IMR-90 (cell line): Measurements from ENCODE around the gene C8B. TPM values are rescaled to one million over a fixed set of nuclear protein-coding genes. Genes with fewer than 3 reads are reported as not detected.

Source experiments
- ATAC-seq: fragments of 200-7000 bp; cut with Tn5 transposase; 2 replicates; pipeline ENCODE4 v1.9.1; 2020; ENCODE audit warnings: low read depth, mild to moderate bottlenecking, moderate library complexity
- BruUV-seq: library from RNA; stranded (reverse); fragments of 400-500 nt; replicated peaks from 2 replicates; lab custom pipeline; 2021; lab: Mats Ljungman, UMichigan
- CTCF ChIA-PET: fragments of 300-600 bp; formaldehyde crosslinking; extraction: SDS; loops from one replicate; lab custom pipeline; 2021; ENCODE audit warnings: antibody characterized with exemption; lab: Yijun Ruan, JAX
- POLR2A ChIA-PET: fragments of 300-600 bp; sonication (Branson Sonifier 250); formaldehyde crosslinking; loops from one replicate; lab custom pipeline; 2022; ENCODE audit warnings: antibody characterized with exemption; ENCODE audit not compliant: unreplicated experiment; lab: Charles Lee
- DNase-seq: peaks from one replicate; pipeline ENCODE4 v3.0.0; 2013
- H2AFZ ChIP-seq: replicated peaks from 2 replicates; pipeline ENCODE3; 2013; ENCODE audit warnings: low read length, mild to moderate bottlenecking; ENCODE audit not compliant: poor library complexity
- H2AK5ac ChIP-seq: 2 replicates; pipeline ENCODE4 v1.6.1; 2013; ENCODE audit warnings: low read depth, low read length, inconsistent platforms
- H2AK9ac ChIP-seq: replicated peaks from 2 replicates; pipeline ENCODE3; 2013; ENCODE audit warnings: mild to moderate bottlenecking, low read depth, low read length, moderate library complexity; ENCODE audit not compliant: poor library complexity
- H2BK120ac ChIP-seq: 2 replicates; pipeline ENCODE4 v1.6.1; 2013; ENCODE audit warnings: low read depth, low read length, inconsistent platforms
- H2BK15ac ChIP-seq: 3 replicates; pipeline ENCODE4 v1.6.1; 2013; ENCODE audit warnings: low read depth, low read length, inconsistent platforms
- H2BK20ac ChIP-seq: 2 replicates; pipeline ENCODE4 v1.6.1; 2013; ENCODE audit warnings: low read depth, mild to moderate bottlenecking, inconsistent platforms, low read length, moderate library complexity
- H2BK5ac ChIP-seq: 2 replicates; pipeline ENCODE4 v1.6.1; 2013; ENCODE audit warnings: mild to moderate bottlenecking, low read depth, low read length, inconsistent platforms; ENCODE audit not compliant: poor library complexity, severe bottlenecking
- H3K14ac ChIP-seq: replicated peaks from 2 replicates; pipeline ENCODE4 v1.6.1; 2013; ENCODE audit warnings: low read depth, low read length, inconsistent platforms
- H3K18ac ChIP-seq: 2 replicates; pipeline ENCODE4 v1.6.1; 2013; ENCODE audit warnings: low read depth, low read length, control low read depth
- H3K23ac ChIP-seq: 2 replicates; pipeline ENCODE4 v1.6.1; 2013; ENCODE audit warnings: low read depth, low read length, inconsistent platforms
- H3K27ac ChIP-seq: 2 replicates; pipeline ENCODE4 v1.5.1; 2013; ENCODE audit warnings: mild to moderate bottlenecking, control low read depth, low read length; ENCODE audit not compliant: insufficient read depth
- H3K27me3 ChIP-seq: 2 replicates; pipeline ENCODE4 v1.6.1; 2013; ENCODE audit warnings: low read length; ENCODE audit not compliant: control insufficient read depth, insufficient read depth
- H3K36me3 ChIP-seq: 2 replicates; pipeline ENCODE4 v1.6.1; 2013; ENCODE audit warnings: low read length, mixed read lengths; ENCODE audit not compliant: control insufficient read depth, insufficient read depth
- H3K4ac ChIP-seq: 2 replicates; pipeline ENCODE4 v1.6.1; 2013; ENCODE audit warnings: low read depth, low read length, inconsistent platforms
- H3K4me1 ChIP-seq: 2 replicates; pipeline ENCODE4 v1.6.1; 2013; ENCODE audit warnings: low read length, mixed read lengths; ENCODE audit not compliant: control insufficient read depth, insufficient read depth
- H3K4me2 ChIP-seq: 2 replicates; pipeline ENCODE4 v1.6.1; 2013; ENCODE audit warnings: low read depth, mild to moderate bottlenecking, control low read depth, low read length, moderate library complexity
- H3K4me3 ChIP-seq: 2 replicates; pipeline ENCODE4 v1.5.1; 2013; ENCODE audit warnings: low read depth, mild to moderate bottlenecking, control low read depth, low read length, moderate library complexity; ENCODE audit not compliant: insufficient read depth
- H3K56ac ChIP-seq: 2 replicates; pipeline ENCODE4 v1.6.1; 2013; ENCODE audit warnings: low read length, inconsistent platforms; ENCODE audit not compliant: insufficient read depth; ENCODE audit errors: extremely low read depth
- H3K79me1 ChIP-seq, 2 experiments: 2 replicates each; pipeline ENCODE4 v1.6.1; 2013; ENCODE audit warnings: low read length in 2 of 2, inconsistent platforms in 1 of 2, low read depth in 1 of 2
- H3K9ac ChIP-seq: 2 replicates; pipeline ENCODE4 v1.6.1; 2013; ENCODE audit warnings: low read depth, low read length, control low read depth
- H3K9me1 ChIP-seq: 2 replicates; pipeline ENCODE4 v1.6.1; 2013; ENCODE audit warnings: low read length, inconsistent platforms; ENCODE audit not compliant: insufficient read depth
- H3K9me3 ChIP-seq: 2 replicates; pipeline ENCODE4 v1.6.1; 2013; ENCODE audit warnings: low read length; ENCODE audit not compliant: control insufficient read depth, insufficient read depth
- H4K20me1 ChIP-seq: 2 replicates; pipeline ENCODE4 v1.6.1; 2013; ENCODE audit warnings: low read length, inconsistent platforms; ENCODE audit not compliant: insufficient read depth
- H4K5ac ChIP-seq: 2 replicates; pipeline ENCODE4 v1.6.1; 2013; ENCODE audit warnings: mild to moderate bottlenecking, low read depth, low read length, control low read depth
- H4K8ac ChIP-seq, 2 experiments: 2 replicates each; pipeline ENCODE4 v1.6.1; 2013; ENCODE audit warnings: low read depth in 2 of 2, low read length in 2 of 2, control low read depth in 1 of 2, inconsistent platforms in 1 of 2
- H4K91ac ChIP-seq: 2 replicates; pipeline ENCODE4 v1.6.1; 2013; ENCODE audit warnings: low read depth, low read length, inconsistent platforms; ENCODE audit not compliant: insufficient read depth
- BHLHE40 ChIP-seq: fragments of 150-350 bp; IDR thresholded peaks from 2 replicates; pipeline ENCODE4 v1.6.1; 2016; ENCODE audit warnings: mild to moderate bottlenecking, low read depth, low read length
- CEBPB ChIP-seq: IDR thresholded peaks from 2 replicates; pipeline ENCODE4 v1.6.1; 2012; ENCODE audit warnings: low read depth, low read length, improper control_type of control experiment
- CHD1 ChIP-seq: IDR thresholded peaks from 2 replicates; pipeline ENCODE4 v1.6.1; 2012; ENCODE audit warnings: low read depth, low read length, improper control_type of control experiment
- CTCF ChIP-seq: conservative IDR thresholded peaks from 2 replicates; pipeline ENCODE4 v1.5.1; 2012; ENCODE audit warnings: mild to moderate bottlenecking, low read depth, low read length, improper control_type of control experiment
- ELK1 ChIP-seq: fragments of 150-350 bp; IDR thresholded peaks from 2 replicates; pipeline ENCODE4 v1.6.1; 2016; ENCODE audit warnings: low read depth, mild to moderate bottlenecking, low read length, moderate library complexity, borderline replicate concordance
- MAZ ChIP-seq: IDR thresholded peaks from 2 replicates; pipeline ENCODE4 v1.6.1; 2012; ENCODE audit warnings: low read depth, mild to moderate bottlenecking, low read length, improper control_type of control experiment, moderate library complexity, borderline replicate concordance
- MXI1 ChIP-seq: IDR thresholded peaks from 2 replicates; pipeline ENCODE4 v1.6.1; 2012; ENCODE audit warnings: low read depth, mild to moderate bottlenecking, low read length, moderate library complexity, borderline replicate concordance
- NFE2L2 ChIP-seq: fragments of 150-350 bp; IDR thresholded peaks from 2 replicates; pipeline ENCODE4 v1.6.1; 2016; ENCODE audit warnings: low read depth, mild to moderate bottlenecking, low read length
- RAD21 ChIP-seq: IDR thresholded peaks from 2 replicates; pipeline ENCODE4 v1.6.1; 2012; ENCODE audit warnings: low read length, improper control_type of control experiment
- RCOR1 ChIP-seq: IDR thresholded peaks from 2 replicates; pipeline ENCODE4 v1.6.1; 2012; ENCODE audit warnings: mild to moderate bottlenecking, low read length, improper control_type of control experiment; ENCODE audit not compliant: insufficient replicate concordance
- RFX5 ChIP-seq: IDR thresholded peaks from 2 replicates; pipeline ENCODE4 v1.8.0; 2012; ENCODE audit warnings: low read depth, mild to moderate bottlenecking, low read length, moderate library complexity
- SMC3 ChIP-seq: fragments of 150-350 bp; IDR thresholded peaks from 2 replicates; pipeline ENCODE4 v1.6.1; 2016; ENCODE audit warnings: low read depth, mild to moderate bottlenecking, antibody characterized with exemption, low read length, moderate library complexity
- WGBS, 2 experiments: methylation state at CpG; one replicate each; pipeline versions ENCODE4 v1.1.5 to v1.1.7; 2013; ENCODE audit warnings: missing lambda C conversion rate in 2 of 2; ENCODE audit not compliant: insufficient read length in 1 of 2; ENCODE audit errors: extremely low coverage in 2 of 2; 5-methylcytosine and 5-hydroxymethylcytosine counted together
- dilution Hi-C: fragments of 300-500 bp; cut with HindIII; formaldehyde crosslinking; loops from one replicate; pipeline ENCODE4 v1.14.3; 2018; ENCODE audit warnings: low sequenced_read_pairs; ENCODE audit not compliant: unreplicated experiment
- in situ Hi-C: fragments of 300-500 bp; cut with MboI; formaldehyde crosslinking; loops from 3 replicates; pipeline ENCODE4 v1.14.3; 2019; ENCODE audit warnings: low sequenced_read_pairs, inconsistent platforms, mixed read lengths
- intact Hi-C: fragments of 100-400 bp; cut with micrococcal nuclease; formaldehyde crosslinking; loops from 2 replicates; pipeline ENCODE4 v1.10.0; 2022
- polyA plus RNA-seq, 3 experiments: library from polyadenylated mRNA; depleted of rRNA; stranded (reverse); fragments of >200 nt; gene quantifications; 2 replicates each; pipeline ENCODE4 v1.2.3, GENCODE V29; 2012; ENCODE audit warnings: low replicate concordance in 1 of 3
- total RNA-seq: library from RNA; depleted of rRNA; stranded (reverse); fragments of >200 nt; gene quantifications from 2 replicates; pipeline ENCODE4 v1.2.3, GENCODE V29; 2012

C8B gene
- total and polyA plus RNA-seq, 2 of the 4 experiments (the other 2 are of a cell fraction): not detected

GRCh38 chr1:56953386-56953785, 12.4 kb downstream of the C8B start:
- intact Hi-C loops: no loop called here

More at GRCh38 chr1:56953386-56953785, 12.4 kb downstream of the C8B start:
- Histone ChIP-seq H2AFZ (no peak overlapping the region), H3K9me1 (no peaks in the 10 kb centered on the region), H2BK5ac (no peak overlapping the region), H3K23ac (no peak overlapping the region), H3K4ac (no peak overlapping the region), H4K8ac (no peak overlapping the region), H2BK120ac (no peak overlapping the region), H4K91ac (no peak overlapping the region), H3K14ac (no peak overlapping the region), H3K27me3 (peaks cover 3% of the 10 kb centered on the region; the same call in 1 of the 2 replicates), H3K27ac (no peak overlapping the region), H3K4me1 (peaks cover 3% of the 10 kb centered on the region; the same call in 1 of the 2 replicates), H2AK9ac (no peak overlapping the region), H3K79me1 (no peaks in the 10 kb centered on the region), H3K36me3 (no peaks in the 10 kb centered on the region), H2BK15ac (no peak overlapping the region), H3K56ac (no peak overlapping the region), H4K20me1 (no peaks in the 10 kb centered on the region), H4K5ac (no peak overlapping the region), H3K18ac (no peak overlapping the region), H2BK20ac (no peak overlapping the region), H3K9me3 (no peaks in the 10 kb centered on the region), H2AK5ac (no peak overlapping the region), H3K4me2 (no peak overlapping the region), H3K9ac (no peak overlapping the region), H3K4me3 (no peak overlapping the region)
- dilution Hi-C loops (no loop called here), in situ Hi-C loops (no loop called here)
- TF ChIP-seq RFX5 (no peak), NFE2L2 (no peak), MXI1 (no peak), MAZ (no peak), CHD1 (no peak), BHLHE40 (no peak), CEBPB (no peak), CTCF (no peak), SMC3 (no peak), ELK1 (no peak), RCOR1 (no peak), RAD21 (no peak)
- DNase-seq (no peak), ATAC-seq (no peak)
- POLR2A ChIA-PET: no interaction called here
- CTCF ChIA-PET: no interaction called here
- BruUV-seq: no TSS peak
- WGBS, 2 experiments: no CpG with 5 or more reads among the region's 5 CpGs
